KBM-7 (cell line): ENCODE results near the gene ZNF215.
A peak's percentile ranks its signal among the peaks of the same experiment; 100 is the strongest.
"Not testable (repeated sequence)": the region's sequence is repeated elsewhere in the genome, so short reads cannot be mapped to it uniquely, and the experiment has no call there.

Source experiments
- DNase-seq: peaks from one replicate; pipeline ENCODE4 v3.0.0-alpha.2; 2015
- in situ Hi-C: fragments of 300-500 bp; cut with MboI; formaldehyde crosslinking; loops from 2 replicates; pipeline ENCODE4 v1.14.3; 2020; ENCODE audit warnings: low sequenced_read_pairs, low pct_unique_long_range_greater_than_20kb, mixed read lengths

Gene ZNF215

DNA sequence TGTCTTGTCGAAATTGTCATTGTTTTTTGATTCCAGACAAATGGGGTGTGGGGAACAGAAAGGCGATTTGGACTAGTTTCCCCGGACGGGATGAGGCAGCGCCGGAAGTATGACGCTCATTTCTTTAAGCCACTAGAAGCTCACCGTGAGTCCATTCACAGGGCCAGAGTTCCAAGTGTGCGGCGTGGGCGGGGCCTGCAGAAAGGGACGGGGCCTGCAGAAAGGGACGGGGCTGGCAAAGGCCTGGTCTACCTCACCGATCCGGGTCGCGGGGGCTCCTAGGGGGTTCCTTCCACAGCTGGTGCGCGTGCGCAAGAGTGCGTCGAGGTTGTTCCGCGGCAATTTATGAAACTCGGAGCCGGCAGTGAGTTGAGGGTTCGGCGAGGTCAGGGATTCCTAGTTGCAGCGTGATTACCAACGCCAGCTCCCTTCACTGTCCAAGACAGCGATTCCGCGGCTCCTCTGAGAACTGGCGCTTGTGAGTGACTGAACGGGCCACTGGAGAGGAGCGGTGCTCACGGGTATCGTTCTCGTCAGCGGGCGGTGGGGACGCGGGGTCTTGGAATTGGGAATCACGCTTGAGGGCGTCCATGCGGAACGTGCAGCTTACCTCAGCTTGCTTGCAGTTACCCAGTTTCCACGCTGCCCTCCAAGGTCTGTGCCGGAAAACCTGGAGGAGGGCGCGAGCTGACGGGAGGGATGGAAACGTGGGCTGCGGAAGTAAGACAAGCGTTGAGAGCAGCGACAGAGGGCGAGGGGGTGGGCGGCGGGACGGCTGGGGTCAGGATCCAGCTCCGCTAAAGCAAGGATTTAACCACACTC is at the start of gene ZNF215:
TSS of gene ZNF215 (plus strand) at position 219 of the 822 bp plus-strand sequence. CDS start 5,847 bp downstream, outside the sequence.
- in situ Hi-C loops: no loop called here
- peak; percentile 85 for DNase-seq

DNA sequence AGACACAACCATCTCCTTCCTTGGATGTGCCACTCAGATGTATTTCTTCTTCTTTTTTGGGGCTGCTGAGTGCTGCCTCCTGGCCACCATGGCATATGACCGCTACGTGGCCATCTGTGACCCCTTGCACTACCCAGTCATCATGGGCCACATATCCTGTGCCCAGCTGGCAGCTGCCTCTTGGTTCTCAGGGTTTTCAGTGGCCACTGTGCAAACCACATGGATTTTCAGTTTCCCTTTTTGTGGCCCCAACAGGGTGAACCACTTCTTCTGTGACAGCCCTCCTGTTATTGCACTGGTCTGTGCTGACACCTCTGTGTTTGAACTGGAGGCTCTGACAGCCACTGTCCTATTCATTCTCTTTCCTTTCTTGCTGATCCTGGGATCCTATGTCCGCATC is 49.3 kb upstream of the ZNF215 start:
- DNase-seq: no peak
- in situ Hi-C loops: no loop called here

DNA sequence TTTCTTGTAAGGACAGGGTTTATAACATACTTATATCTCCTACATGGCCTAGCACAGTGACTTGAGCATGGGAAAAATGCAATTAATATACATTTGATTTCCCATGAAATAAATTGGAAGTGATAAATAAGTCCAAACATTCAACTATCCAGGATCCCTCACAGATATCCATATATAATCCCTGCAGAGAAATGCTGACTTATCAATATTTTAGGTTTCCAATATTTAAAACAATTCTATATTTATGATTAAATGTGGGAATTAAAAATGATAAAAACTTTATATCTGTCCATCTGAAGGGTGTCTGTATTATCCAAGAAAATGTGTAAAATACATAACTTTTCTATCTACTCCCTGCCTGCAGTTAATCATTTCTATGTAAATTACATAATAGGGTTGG is 43.5 kb upstream of the ZNF215 start:
- DNase-seq: no peak
- in situ Hi-C loops: no loop called here

DNA sequence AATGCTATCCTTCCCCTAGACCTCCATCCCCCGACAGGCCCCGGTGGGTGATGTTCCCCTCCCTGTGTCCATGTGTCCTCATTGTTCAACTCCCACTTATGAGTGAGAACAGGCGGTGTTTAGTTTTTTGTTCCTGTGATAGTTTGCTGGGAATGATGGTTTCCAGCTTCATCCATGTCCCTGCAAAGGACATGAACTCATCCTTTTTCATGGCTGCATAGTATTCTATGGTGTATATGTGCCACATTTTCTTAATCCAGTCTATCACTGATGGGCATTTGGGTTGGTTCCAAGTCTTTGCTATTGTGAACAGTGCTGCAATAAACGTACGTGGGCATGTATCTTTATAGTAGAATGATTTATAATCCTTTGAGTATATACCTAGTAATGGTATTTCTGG is 38.5 kb upstream of the ZNF215 start:
- in situ Hi-C loops, DNase-seq: not testable (repeated sequence)

DNA sequence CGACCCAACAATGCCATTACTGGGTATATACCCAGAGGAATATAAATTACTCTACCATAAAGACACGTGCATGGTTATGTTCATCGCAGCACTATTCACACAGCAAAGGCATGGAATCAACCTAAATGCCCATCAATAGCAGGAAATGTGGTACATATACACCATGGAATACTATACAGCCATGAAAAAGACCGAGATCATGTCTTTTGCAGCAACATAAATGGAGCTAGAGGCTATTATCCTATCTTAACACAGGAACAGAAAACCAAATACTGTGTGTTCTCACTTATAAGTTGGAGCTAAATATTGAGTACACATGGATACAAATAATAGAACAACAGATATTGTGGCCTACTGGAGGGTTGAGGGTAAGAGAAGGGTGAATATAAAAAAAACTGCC is 37.4 kb upstream of the ZNF215 start:
- no peak for DNase-seq
- in situ Hi-C loops: no loop called here

DNA sequence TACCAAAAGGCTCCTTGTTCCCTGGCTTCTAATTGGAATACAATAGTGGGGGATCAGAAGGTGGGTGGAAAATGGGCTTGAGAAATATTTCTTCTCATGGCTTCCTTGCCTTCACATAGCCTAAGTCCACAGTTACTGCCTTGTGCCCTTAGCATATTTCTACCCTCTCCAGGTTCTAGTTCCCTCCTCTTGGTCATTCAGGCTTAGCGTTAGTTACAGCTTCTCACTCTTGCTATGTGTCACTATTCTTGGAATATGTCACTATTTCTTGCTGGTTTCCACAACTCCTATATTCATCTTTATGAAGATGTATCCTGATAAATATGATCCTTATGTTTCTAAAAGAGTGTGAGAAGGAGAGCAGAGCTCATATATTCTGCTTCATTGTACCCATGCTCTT is 36.4 kb upstream of the ZNF215 start:
- in situ Hi-C loops: no loop called here
- no peak for DNase-seq

DNA sequence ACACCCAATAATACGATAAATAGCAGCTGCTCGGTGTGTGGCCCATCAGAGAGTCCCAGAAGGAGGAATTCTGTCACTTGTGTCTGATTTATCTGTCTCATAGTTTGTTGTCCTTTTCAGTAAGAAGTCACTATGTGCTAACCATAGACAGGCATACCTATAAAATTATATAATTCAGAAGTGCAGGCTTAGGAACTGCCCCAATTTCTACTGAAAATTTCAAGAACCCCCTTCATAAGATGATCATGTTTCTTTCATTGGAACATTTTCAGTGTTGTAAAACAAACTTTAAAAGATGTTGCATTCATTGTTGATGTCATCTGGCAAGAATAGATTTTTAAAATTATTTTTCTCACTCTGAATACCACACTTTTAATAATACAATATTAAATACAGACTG is 33.8 kb upstream of the ZNF215 start, which contains the start of gene OR2D2:
TSS of gene OR2D2 (minus strand) at position 101 of the 400 bp plus-strand sequence. CDS start at position 101, 0 bp downstream.
- no peak for DNase-seq
- in situ Hi-C loops: no loop called here

DNA sequence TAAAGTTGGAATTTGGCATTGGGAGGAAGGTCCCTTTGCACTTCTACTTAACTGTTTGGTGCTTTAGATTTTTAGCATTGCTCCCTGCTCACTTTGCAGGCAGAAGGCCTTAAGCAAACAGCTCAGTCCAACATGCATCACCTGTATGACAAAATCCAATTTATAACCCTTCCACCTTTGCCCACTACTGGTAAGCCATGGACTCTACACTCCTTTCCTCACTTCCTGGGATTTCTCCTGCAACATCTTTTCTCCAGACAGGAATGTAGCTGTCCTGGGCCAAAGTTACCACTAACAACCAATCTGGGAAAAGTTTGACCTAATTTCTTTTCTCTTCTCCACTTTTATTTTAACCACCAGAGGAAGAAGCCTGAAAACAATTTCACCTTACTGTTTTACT is 32.1 kb upstream of the ZNF215 start:
- DNase-seq: no peak
- in situ Hi-C loops: no loop called here

DNA sequence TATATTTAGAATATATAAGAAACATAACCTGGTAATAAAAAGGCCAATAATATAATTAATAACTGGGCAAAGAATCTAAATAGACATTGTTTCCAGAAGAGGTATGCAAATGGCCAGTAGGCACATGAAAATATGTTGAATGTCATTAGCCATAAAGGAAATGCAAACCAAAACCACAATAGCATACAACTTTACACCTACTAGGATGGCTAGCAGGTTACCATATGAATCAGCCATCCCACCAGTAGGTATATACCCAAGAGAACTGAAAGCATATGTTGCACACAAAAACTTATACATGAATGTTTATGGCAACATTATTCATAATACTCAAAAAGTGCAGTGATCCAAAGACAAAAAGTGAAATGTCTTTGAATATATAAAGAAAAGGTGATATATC is 31.2 kb upstream of the ZNF215 start:
- in situ Hi-C loops: no loop called here
- DNase-seq: no peak

DNA sequence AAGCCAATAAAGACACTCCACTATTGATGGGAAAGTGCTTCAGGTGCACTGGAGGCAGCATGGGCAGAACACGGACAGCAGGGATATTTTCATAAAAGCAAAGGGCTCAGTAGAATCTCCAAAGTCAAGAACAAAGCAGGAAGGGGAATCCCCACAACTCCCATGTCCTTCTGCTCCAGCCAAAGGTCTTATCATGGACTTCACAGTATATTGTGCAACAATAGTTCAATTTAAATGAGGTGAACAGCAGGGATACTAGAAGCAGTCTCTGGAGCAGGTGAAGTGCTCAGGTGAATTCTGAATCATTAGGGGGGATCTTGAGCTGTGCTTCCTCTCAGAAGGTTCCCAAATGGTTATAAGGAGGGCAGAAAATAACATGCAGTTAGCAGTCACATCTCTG is 27.3 kb upstream of the ZNF215 start:
- no peak for DNase-seq
- in situ Hi-C loops: no loop called here

DNA sequence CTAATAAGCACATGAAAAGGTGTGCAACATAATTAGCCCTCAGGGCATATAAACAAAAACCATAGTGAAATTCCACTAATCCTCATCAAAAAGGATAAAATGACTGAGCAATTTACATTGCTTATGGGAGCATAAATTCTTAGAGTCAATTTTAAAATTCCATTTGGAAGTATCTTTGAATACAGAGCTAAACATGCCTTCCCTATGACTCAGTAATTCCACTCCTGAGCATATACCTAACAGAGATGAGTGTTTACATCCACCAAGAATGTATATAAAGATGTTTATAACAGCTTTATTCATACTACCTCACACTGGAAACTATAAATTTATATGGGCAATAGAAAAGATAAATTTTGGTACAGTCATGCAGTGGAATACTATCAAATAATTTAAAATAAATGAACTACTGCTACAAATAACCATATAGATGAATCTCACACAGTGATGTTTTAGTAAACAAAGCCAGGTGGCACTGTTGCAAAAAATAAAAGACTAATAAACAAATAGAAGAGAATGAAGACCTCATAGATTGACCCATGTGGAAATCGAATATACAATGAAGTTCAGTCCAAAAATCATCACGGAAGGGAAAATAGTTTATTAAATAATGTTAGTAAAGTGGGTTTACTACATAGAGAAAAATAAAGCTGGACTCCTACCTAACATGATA is 25.8 kb upstream of the ZNF215 start:
- in situ Hi-C loops: no loop called here
- DNase-seq: no peak

DNA sequence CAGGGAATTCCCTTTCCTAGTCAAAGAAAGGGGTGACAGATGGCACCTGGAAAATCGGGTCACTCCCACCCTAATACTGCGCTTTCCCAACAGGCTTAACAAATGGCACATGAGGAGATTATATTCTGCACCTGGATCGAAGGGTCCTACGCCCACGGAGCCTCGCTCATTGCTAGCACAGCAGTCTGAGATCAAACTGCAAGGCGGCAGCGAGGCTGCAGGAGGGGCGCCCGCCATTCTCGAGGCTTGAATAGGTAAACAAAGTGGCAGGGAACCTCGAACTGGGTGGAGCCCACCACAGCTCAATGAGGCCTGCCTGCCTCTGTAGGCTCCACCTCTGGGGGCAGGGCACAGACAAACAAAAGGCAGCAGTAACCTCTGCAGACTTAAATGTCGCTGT is 21.4 kb upstream of the ZNF215 start:
- in situ Hi-C loops, DNase-seq: not testable (repeated sequence)

DNA sequence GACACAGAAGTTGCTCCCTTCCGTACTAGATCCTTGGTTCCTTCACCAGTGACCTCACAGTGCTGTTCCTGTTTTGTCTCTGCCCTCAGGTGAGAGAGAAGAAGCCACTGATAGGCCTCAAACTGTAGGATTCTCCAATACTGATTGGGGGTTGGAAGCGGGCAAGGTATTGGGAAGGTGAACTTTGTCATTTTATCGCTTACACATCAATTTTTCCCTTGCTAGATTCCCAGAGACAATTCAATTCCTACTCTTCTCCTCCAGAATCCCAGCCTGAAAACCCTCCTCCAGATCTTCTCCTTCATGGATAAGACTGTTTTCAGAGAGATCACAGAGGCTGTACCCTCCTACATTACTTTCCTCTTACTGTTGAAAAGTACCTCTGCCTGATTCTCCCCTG is 14.8 kb upstream of the ZNF215 start:
- no peak for DNase-seq
- in situ Hi-C loops: no loop called here

DNA sequence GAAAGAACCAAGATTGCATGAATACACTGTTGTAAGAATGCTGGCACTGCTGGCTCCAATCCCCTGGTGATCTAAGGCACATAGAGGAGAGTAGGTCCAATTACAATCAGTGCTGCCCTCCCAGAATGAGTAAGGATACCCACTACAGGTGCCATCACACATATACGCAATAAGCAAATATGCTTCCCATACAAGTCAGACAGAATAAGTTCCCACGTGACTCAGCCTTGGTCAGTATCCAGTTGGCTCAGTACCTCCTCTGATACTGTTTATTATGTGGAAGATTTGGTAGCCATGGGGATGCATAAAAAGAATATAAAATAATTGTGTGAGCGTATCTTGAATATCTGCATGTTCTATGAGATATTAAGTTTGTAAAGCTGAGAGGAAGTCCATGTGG is 14.3 kb upstream of the ZNF215 start:
- in situ Hi-C loops: no loop called here
- DNase-seq: no peak

DNA sequence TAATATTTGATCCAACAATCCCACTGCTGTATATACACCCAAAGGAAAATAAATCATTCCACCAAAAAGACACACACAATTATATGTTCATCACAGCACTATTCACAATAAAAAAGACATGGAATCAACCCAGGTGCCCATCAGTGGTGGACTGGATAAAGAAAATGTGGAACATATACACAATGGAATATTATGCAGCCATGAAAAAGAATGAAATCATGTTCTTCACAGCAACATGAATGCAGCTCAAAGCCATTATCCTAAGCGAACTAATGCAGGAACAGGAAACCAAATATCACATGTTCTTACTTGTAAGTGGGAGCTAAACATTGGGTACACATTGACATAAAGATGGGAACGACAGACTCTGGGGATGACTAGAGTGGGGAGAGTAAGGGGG is 6.5 kb upstream of the ZNF215 start:
- no peak for DNase-seq
- in situ Hi-C loops: no loop called here

DNA sequence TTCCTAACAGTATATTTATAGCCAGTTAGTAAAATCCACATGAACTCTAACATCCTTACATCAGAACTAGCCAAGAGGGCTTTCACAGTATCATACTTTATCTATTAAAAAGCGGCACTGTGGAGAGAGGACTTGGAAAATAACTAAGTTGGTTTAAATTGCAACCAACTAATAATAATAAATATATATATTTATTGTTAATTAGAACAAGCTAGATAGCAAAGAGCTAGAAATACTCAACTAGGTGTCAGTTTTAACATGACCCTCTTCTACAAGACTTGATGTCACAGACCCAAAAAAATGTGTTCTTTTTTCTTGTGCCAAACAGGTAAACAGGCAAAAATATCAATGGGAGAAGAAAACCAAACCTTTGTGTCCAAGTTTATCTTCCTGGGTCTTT is 5.5 kb upstream of the ZNF215 start, which contains the start of gene OR2D3:
TSS of gene OR2D3 (plus strand) at position 301 of the 400 bp plus-strand sequence. CDS start at position 301, 0 bp downstream.
- no peak for DNase-seq
- in situ Hi-C loops: no loop called here

DNA sequence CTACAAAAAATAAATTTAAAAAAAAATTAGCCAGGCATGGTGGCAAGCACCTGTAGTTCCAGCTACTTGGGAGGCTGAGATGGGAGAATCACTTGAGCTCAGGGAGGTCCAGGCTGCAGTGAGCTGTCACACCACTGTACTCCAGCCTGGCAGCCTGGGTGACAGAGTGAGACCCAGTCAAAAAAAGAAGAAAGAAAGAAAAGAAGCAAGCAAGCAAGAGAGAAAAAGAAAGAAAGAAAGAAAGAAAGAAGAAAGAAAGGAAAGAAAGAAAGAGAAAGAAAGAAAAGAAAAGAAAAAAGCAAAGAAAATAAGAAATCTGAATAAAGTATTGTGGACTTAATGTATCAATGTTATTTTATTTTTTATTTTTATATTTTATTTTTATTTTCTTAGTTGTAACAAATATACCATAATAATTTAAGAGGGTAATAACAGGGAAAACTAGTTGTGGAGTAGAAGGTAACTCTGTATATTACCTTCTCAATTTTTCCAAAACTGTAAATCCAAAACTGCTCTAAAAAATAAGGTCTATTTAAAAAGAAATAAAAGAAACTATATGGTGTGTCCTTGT is 1.1 kb upstream of the ZNF215 start:
- no peak for DNase-seq
- in situ Hi-C loops: no loop called here

DNA sequence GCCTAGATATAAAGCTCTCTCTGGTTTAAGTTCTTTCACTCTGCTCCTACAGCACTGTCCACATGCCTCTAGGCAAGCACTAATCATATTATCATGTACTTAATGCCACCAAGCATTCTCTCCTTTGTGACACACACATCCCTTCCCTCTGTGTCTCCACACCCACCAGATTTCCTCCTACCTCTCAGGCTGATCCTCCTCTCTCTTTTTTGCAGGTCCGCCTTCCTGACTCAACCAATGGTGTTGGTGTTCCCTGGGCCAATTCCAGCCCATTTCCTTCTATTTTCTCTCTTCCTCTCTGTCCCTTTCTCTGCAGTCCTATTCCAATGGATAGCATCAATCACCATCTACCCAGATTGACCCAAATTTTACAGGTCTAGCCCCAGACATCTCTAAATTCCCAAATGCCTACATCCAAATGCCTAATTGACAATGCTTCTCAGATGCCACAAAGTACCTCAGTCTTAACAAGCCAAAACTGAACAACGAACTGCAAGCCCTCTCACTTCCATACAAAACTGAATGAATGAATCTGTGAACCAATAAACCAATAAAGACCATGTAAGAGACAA is 504 bp upstream of the ZNF215 start:
- peak; percentile 43 for DNase-seq
- in situ Hi-C loops: no loop called here

DNA sequence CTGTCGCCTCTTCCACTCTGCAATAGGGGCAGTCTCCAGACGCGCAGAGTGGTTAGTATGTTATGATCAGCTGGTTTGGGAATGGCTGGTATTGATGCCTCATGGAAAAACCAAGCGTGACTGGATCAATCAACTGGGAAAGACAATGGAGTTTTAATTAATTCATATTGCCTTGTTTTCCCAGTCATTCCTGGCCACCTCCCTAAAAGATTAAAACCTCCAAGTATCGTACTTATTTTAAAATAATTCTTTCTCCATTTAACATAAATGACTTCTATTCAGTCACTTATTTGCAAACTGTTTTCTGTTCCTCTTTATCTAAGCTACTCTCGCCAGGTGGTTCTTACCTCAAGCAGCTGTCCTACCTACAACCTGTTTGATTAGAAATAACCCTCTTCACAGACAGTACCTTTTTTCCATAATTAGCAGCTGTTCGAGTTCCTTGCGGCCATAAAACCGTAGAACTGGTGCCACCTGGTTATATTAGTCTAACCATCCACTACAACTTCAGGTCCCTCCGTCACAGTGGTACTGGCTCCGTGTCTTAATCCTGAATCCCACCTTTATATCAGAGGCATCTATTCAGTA is 898 bp downstream of the ZNF215 start:
- in situ Hi-C loops: no loop called here
- peak; percentile 32 for DNase-seq
